ENCODE results near the gene BCL2.

- TF ChIP-seq CTCF (IDR thresholded peaks at IDR 0.05) (no peak), POLR2A (IDR thresholded peaks at IDR 0.05) (no peak), EP300 (IDR thresholded peaks at IDR 0.05; ENCODE audit: low read depth) (no peak)
Measured at GRCh38 chr18:63288311-63288710, 31.3 kb downstream of the BCL2 start.

All from transverse colon (tissue), 3 donors.